ENCODE measurements around the gene ADGRB3. TPM values are rescaled to one million over a fixed set of nuclear protein-coding genes. Genes with fewer than 3 reads are reported as not detected.

The ADGRB3 gene
- polyA plus RNA-seq, 1 of the 3 experiments (the other 2 are of a cell fraction), result 0.12 TPM

DNA sequence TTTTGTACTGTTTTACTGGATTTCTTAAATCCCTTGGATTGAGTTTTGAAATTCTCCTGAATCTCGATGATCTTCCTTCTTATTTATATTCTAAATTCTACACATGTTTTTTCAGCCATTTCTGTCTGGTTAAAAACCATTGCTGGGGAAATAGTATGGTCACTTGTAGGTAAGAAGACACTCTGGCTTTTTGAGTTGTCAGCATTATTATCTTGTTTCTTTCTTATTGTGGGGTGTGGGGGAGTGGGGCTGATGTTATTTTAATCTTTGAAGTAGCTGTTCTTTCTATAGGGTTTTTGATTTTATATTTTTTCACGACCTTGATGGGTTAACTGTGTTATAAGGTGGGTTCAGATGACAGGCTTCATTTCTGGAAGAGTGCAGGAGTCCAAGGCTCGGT, 37.4 kb upstream of the ADGRB3 start:
- Histone ChIP-seq H3K4me2 (no peak overlapping the region), H3K27ac (ENCODE audit: low read depth in 2 of 2, low read length in 1 of 2) (no peak overlapping the region), H3K9ac (no peak overlapping the region), H3K79me2 (ENCODE audit: insufficient read depth) (no peaks in the 10 kb centered on the region), H3F3A (replicated peaks; ENCODE audit: insufficient read depth) (no peaks in the 10 kb centered on the region), H3K4me3 (ENCODE audit: low read depth in 2 of 2, low read length in 1 of 2) (no peak overlapping the region), H3K36me3 (replicated peaks in 1 of 2; ENCODE audit: control insufficient read depth in 1 of 2, insufficient read depth in 2 of 2, low read length in 1 of 2) (no peaks in the 10 kb centered on the region), H3K9me3 (no peaks in the 10 kb centered on the region), H2AFZ (ENCODE audit: low read depth) (no peak overlapping the region), H4K20me1 (ENCODE audit: insufficient read depth) (no peaks in the 10 kb centered on the region), H3K4me1 (ENCODE audit: control insufficient read depth in 1 of 2, insufficient read depth in 2 of 2, low read depth in 1 of 2, low read length in 1 of 2) (no peaks in the 10 kb centered on the region), H3K9me2 (no peaks in the 10 kb centered on the region), H3K27me3 (ENCODE audit: insufficient read depth) (no peaks in the 10 kb centered on the region)
- POLR2A ChIA-PET, result no interaction called here
- no peak for DNase-seq
- 5% methylated on average over 3 of the region's 3 CpGs for WGBS (ENCODE audit: low lambda C conversion rate)
- TF ChIP-seq, protein P1, sequence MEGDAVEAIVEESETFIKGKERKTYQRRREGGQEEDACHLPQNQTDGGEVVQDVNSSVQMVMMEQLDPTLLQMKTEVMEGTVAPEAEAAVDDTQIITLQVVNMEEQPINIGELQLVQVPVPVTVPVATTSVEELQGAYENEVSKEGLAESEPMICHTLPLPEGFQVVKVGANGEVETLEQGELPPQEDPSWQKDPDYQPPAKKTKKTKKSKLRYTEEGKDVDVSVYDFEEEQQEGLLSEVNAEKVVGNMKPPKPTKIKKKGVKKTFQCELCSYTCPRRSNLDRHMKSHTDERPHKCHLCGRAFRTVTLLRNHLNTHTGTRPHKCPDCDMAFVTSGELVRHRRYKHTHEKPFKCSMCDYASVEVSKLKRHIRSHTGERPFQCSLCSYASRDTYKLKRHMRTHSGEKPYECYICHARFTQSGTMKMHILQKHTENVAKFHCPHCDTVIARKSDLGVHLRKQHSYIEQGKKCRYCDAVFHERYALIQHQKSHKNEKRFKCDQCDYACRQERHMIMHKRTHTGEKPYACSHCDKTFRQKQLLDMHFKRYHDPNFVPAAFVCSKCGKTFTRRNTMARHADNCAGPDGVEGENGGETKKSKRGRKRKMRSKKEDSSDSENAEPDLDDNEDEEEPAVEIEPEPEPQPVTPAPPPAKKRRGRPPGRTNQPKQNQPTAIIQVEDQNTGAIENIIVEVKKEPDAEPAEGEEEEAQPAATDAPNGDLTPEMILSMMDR (IDR thresholded peaks at IDR 0.05), result no peak
- no peak for TF ChIP-seq EP300 (IDR thresholded peaks at IDR 0.05; ENCODE audit: borderline replicate concordance in 1 of 2, low read depth in 1 of 2, low read length in 1 of 2)
- TF ChIP-seq FOSL2 (IDR thresholded peaks at IDR 0.05; ENCODE audit: borderline replicate concordance, low read depth), result no peak
- TF ChIP-seq, protein P2, sequence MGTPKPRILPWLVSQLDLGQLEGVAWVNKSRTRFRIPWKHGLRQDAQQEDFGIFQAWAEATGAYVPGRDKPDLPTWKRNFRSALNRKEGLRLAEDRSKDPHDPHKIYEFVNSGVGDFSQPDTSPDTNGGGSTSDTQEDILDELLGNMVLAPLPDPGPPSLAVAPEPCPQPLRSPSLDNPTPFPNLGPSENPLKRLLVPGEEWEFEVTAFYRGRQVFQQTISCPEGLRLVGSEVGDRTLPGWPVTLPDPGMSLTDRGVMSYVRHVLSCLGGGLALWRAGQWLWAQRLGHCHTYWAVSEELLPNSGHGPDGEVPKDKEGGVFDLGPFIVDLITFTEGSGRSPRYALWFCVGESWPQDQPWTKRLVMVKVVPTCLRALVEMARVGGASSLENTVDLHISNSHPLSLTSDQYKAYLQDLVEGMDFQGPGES (IDR thresholded peaks at IDR 0.05; ENCODE audit: low read depth, low read length), result no peak
- no peak for TF ChIP-seq SMC3 (IDR thresholded peaks at IDR 0.05; ENCODE audit: low read depth, low read length)
- TF ChIP-seq RCOR1 (IDR thresholded peaks at IDR 0.05; ENCODE audit: low read length), result no peak
- no peak for TF ChIP-seq RXRA (IDR thresholded peaks at IDR 0.05; ENCODE audit: borderline replicate concordance, low read depth)
- no peak for TF ChIP-seq MXI1 (IDR thresholded peaks at IDR 0.05; ENCODE audit: low read depth, low read length)
- CTCF ChIA-PET, result no interaction called here

DNA sequence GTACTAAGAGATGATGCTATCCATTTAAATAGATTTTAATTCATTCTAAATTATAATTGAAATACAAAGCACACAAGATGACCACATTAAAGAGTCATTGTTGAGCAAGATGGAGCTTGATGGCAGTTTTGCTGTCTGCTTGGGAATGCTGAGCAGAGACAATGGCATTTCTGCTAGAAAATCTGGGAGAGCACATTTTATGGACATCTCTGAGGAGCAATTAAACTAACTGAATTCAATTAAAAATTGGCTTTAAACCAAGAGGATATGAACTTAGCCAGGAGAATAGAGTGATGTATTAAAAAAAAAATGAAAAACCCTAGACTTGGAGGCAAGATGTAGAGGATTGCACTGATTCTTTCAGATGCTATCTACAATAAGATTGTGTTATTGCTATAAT, 19.1 kb upstream of the ADGRB3 start:
- Histone ChIP-seq H3K36me3 (replicated peaks in 1 of 2; ENCODE audit: control insufficient read depth in 1 of 2, insufficient read depth in 2 of 2, low read length in 1 of 2) (no peaks in the 10 kb centered on the region), H3K79me2 (ENCODE audit: insufficient read depth) (no peaks in the 10 kb centered on the region), H3K4me3 (ENCODE audit: low read depth in 2 of 2, low read length in 1 of 2) (no peak overlapping the region), H3K4me1 (ENCODE audit: control insufficient read depth in 1 of 2, insufficient read depth in 2 of 2, low read depth in 1 of 2, low read length in 1 of 2) (no peaks in the 10 kb centered on the region; a peak in 1 of 4 replicates), H4K20me1 (ENCODE audit: insufficient read depth) (no peaks in the 10 kb centered on the region), H3K4me2 (no peak overlapping the region), H3F3A (replicated peaks; ENCODE audit: insufficient read depth) (no peaks in the 10 kb centered on the region), H3K9me3 (no peaks in the 10 kb centered on the region), H3K27me3 (ENCODE audit: insufficient read depth) (no peaks in the 10 kb centered on the region), H3K9ac (no peak overlapping the region), H3K9me2 (no peaks in the 10 kb centered on the region), H3K27ac (ENCODE audit: low read depth in 2 of 2, low read length in 1 of 2) (no peak overlapping the region), H2AFZ (ENCODE audit: low read depth) (no peak overlapping the region)
- CTCF ChIA-PET, result no interaction called here
- POLR2A ChIA-PET, result no interaction called here
- DNase-seq, result no peak
- no peak for TF ChIP-seq TEAD4 (IDR thresholded peaks at IDR 0.05; ENCODE audit: borderline replicate concordance, insufficient read depth)
- no peak for TF ChIP-seq RFX5 (IDR thresholded peaks at IDR 0.05; ENCODE audit: low read length)
- TF ChIP-seq SIN3A (IDR thresholded peaks at IDR 0.05; ENCODE audit: borderline replicate concordance, low read depth, low read length), result no peak
- no peak for TF ChIP-seq GATA2 (CRISPR knock-in tag; IDR thresholded peaks at IDR 0.05)
- TF ChIP-seq, protein P3, sequence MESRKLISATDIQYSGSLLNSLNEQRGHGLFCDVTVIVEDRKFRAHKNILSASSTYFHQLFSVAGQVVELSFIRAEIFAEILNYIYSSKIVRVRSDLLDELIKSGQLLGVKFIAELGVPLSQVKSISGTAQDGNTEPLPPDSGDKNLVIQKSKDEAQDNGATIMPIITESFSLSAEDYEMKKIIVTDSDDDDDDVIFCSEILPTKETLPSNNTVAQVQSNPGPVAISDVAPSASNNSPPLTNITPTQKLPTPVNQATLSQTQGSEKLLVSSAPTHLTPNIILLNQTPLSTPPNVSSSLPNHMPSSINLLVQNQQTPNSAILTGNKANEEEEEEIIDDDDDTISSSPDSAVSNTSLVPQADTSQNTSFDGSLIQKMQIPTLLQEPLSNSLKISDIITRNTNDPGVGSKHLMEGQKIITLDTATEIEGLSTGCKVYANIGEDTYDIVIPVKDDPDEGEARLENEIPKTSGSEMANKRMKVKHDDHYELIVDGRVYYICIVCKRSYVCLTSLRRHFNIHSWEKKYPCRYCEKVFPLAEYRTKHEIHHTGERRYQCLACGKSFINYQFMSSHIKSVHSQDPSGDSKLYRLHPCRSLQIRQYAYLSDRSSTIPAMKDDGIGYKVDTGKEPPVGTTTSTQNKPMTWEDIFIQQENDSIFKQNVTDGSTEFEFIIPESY (IDR thresholded peaks at IDR 0.05; ENCODE audit: borderline replicate concordance, low read depth), result no peak
- TF ChIP-seq MEF2A (IDR thresholded peaks at IDR 0.05; ENCODE audit: borderline replicate concordance, low read depth), result no peak
- TF ChIP-seq RCOR1 (IDR thresholded peaks at IDR 0.05; ENCODE audit: low read length), result no peak
- no peak for TF ChIP-seq CHD2 (IDR thresholded peaks at IDR 0.05; ENCODE audit: low read length, partially characterized antibody)
- no peak for TF ChIP-seq FOXM1 (IDR thresholded peaks at IDR 0.05; ENCODE audit: low read depth)
- TF ChIP-seq, protein P2 (IDR thresholded peaks at IDR 0.05; ENCODE audit: low read depth, low read length), result no peak
- TF ChIP-seq, protein P4, sequence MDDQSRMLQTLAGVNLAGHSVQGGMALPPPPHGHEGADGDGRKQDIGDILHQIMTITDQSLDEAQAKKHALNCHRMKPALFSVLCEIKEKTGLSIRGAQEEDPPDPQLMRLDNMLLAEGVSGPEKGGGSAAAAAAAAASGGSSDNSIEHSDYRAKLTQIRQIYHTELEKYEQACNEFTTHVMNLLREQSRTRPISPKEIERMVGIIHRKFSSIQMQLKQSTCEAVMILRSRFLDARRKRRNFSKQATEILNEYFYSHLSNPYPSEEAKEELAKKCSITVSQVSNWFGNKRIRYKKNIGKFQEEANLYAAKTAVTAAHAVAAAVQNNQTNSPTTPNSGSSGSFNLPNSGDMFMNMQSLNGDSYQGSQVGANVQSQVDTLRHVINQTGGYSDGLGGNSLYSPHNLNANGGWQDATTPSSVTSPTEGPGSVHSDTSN (IDR thresholded peaks at IDR 0.05), result no peak
- no peak for TF ChIP-seq SMC3 (IDR thresholded peaks at IDR 0.05; ENCODE audit: low read depth, low read length)
